Endodermal cell (in vitro differentiated cells): ENCODE measurements around the gene NDUFAF5. TPM values are rescaled to one million over a fixed set of nuclear protein-coding genes. Genes with fewer than 3 reads are reported as not detected.

Experiments used
- DNase-seq: peaks from one replicate; pipeline ENCODE4 v3.0.0-alpha.2; 2017
- H3K27ac ChIP-seq: 2 replicates; pipeline ENCODE4 v1.5.1; 2013; ENCODE audit warnings: mild to moderate bottlenecking, low read depth, low read length, moderate library complexity
- H3K27me3 ChIP-seq: 2 replicates; pipeline ENCODE4 v1.6.1; 2013; ENCODE audit warnings: mild to moderate bottlenecking, low read length, moderate library complexity; ENCODE audit not compliant: insufficient read depth, control insufficient read depth, poor library complexity, severe bottlenecking
- H3K36me3 ChIP-seq: 2 replicates; pipeline ENCODE4 v1.7.0; 2013; ENCODE audit warnings: mild to moderate bottlenecking, low read length, moderate library complexity; ENCODE audit not compliant: control insufficient read depth, insufficient read depth
- H3K4me1 ChIP-seq: one replicate; pipeline ENCODE4 v1.7.0; 2013; ENCODE audit warnings: low read length; ENCODE audit not compliant: control insufficient read depth, insufficient read depth
- H3K4me3 ChIP-seq: 2 replicates; pipeline ENCODE4 v1.5.1; 2013; ENCODE audit warnings: mild to moderate bottlenecking, low read length, moderate library complexity
- H3K9ac ChIP-seq: 2 replicates; pipeline ENCODE4 v1.6.1; 2013; ENCODE audit warnings: mild to moderate bottlenecking, low read length, moderate library complexity; ENCODE audit not compliant: poor library complexity, severe bottlenecking; ENCODE audit errors: extremely low read depth
- H3K9me3 ChIP-seq: 2 replicates; pipeline ENCODE4 v1.6.1; 2013; ENCODE audit warnings: mild to moderate bottlenecking, low read length, moderate library complexity; ENCODE audit not compliant: control insufficient read depth
- H3K27ac Mint-ChIP-seq: 2 replicates; pipeline ENCODE4 v1.8.0; 2020; ENCODE audit warnings: mixed read lengths
- H3K27me3 Mint-ChIP-seq: 2 replicates; pipeline ENCODE4 v1.8.0; 2021; ENCODE audit warnings: mild to moderate bottlenecking, mixed read lengths; ENCODE audit not compliant: insufficient read depth
- H3K36me3 Mint-ChIP-seq: 2 replicates; pipeline ENCODE4 v1.8.0; 2020; ENCODE audit warnings: low read depth, mixed read lengths
- H3K4me1 Mint-ChIP-seq: 2 replicates; pipeline ENCODE4 v1.8.0; 2020; ENCODE audit warnings: mixed read lengths
- H3K4me3 Mint-ChIP-seq: 2 replicates; pipeline ENCODE4 v1.8.0; 2020; ENCODE audit warnings: mild to moderate bottlenecking, moderate library complexity, mixed read lengths
- H3K9me3 Mint-ChIP-seq: 2 replicates; pipeline ENCODE4 v1.8.0; 2020; ENCODE audit warnings: mild to moderate bottlenecking, mixed read lengths
- WGBS, 2 experiments: methylation state at CpG; one replicate each; pipeline versions ENCODE4 v1.1.5 to v1.1.7; 2013; ENCODE audit warnings: missing lambda C conversion rate in 2 of 2, mixed read lengths in 1 of 2; ENCODE audit not compliant: insufficient coverage in 1 of 2, insufficient read length in 1 of 2; 5-methylcytosine and 5-hydroxymethylcytosine counted together
- total RNA-seq, 2 donors: library from RNA; stranded (reverse); fragmentation: NEBNext Ultra II Directional in 1 of 2; extraction: Animal tissue kit (Norgen Biotek cat#: 25700) in 1 of 2; gene quantifications; 2 replicates in 1 of 2; 3 replicates in 1 of 2; pipeline ENCODE4 v1.2.1, GENCODE V29; 2021
- TF ChIP-seq, protein P1 (sequence below): fragments of 200-600 bp; sonication (generic); conservative IDR thresholded peaks from 2 replicates; pipeline ENCODE4 v1.5.0; 2021; ENCODE audit warnings: antibody characterized with exemption, mild to moderate bottlenecking

Gene NDUFAF5
- total RNA-seq, 2 donors from 2014 or later = 32.9 to 33.5 TPM

DNA sequence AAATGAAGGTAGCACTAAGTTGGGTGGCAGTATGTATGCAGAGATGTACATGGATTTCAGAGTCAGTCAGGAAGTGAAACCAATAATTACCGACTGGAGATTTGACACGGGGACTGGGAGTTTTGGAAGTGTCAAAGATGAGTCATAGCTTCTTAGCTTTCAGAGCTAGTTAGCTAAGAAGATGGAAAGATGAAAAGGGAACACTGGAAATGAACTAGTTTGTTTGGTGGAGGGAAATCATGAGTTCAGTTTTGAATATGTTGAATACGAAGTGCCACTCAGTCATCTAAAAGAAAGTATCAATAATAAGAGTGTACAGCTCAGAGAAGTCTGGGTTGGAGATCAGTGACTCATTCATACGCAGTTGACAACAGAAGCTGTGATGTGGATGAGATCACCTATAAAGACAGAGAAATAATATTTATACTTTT is 7.6 kb upstream of the NDUFAF5 start:
- H3K27me3 Mint-ChIP-seq = no peaks in the 10 kb centered on the region
- H3K27ac Mint-ChIP-seq = no peak overlapping the region
- DNase-seq = no peak
- TF ChIP-seq, protein P1, sequence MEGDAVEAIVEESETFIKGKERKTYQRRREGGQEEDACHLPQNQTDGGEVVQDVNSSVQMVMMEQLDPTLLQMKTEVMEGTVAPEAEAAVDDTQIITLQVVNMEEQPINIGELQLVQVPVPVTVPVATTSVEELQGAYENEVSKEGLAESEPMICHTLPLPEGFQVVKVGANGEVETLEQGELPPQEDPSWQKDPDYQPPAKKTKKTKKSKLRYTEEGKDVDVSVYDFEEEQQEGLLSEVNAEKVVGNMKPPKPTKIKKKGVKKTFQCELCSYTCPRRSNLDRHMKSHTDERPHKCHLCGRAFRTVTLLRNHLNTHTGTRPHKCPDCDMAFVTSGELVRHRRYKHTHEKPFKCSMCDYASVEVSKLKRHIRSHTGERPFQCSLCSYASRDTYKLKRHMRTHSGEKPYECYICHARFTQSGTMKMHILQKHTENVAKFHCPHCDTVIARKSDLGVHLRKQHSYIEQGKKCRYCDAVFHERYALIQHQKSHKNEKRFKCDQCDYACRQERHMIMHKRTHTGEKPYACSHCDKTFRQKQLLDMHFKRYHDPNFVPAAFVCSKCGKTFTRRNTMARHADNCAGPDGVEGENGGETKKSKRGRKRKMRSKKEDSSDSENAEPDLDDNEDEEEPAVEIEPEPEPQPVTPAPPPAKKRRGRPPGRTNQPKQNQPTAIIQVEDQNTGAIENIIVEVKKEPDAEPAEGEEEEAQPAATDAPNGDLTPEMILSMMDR = no peak
- H3K27me3 ChIP-seq = no peaks in the 10 kb centered on the region
- H3K4me3 ChIP-seq = no peak overlapping the region
- no peak overlapping the region for H3K9ac ChIP-seq
- no peak overlapping the region for H3K4me3 Mint-ChIP-seq
- H3K4me1 Mint-ChIP-seq = no peaks in the 10 kb centered on the region
- H3K4me1 ChIP-seq = no peaks in the 10 kb centered on the region
- no peaks in the 10 kb centered on the region for H3K9me3 ChIP-seq
- no peak overlapping the region for H3K27ac ChIP-seq
- peaks cover 90% of the 10 kb centered on the region for H3K36me3 ChIP-seq
- peaks cover 63% of the 10 kb centered on the region for H3K36me3 Mint-ChIP-seq
- 91 to 96% methylated on average over 2 to 4 of the region's 4 CpGs for WGBS, 2 experiments
- no peaks in the 10 kb centered on the region for H3K9me3 Mint-ChIP-seq

DNA sequence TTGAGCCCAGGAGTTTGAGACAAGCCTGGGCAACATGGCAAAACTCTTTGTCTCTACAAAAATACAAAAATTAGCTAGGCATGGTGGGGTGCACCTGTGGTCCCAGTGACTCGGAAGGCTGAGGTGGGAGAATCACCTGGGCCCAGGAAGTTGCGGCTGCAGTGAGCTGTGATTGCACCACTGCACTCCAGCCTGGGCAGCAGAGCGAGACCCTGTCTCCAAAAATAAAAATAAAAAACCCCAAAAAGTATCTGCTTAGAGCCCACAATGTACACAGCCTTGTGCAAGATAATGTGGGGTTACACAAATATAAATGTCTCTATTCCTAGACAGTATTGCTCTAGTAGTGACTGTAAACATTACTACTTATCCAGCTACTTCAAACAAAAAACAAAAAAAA is 6.0 kb upstream of the NDUFAF5 start:
- WGBS, 2 experiments = 90 to 96% methylated on average over 2 to 3 of the region's 3 CpGs
- TF ChIP-seq, protein P1 = no peak

DNA sequence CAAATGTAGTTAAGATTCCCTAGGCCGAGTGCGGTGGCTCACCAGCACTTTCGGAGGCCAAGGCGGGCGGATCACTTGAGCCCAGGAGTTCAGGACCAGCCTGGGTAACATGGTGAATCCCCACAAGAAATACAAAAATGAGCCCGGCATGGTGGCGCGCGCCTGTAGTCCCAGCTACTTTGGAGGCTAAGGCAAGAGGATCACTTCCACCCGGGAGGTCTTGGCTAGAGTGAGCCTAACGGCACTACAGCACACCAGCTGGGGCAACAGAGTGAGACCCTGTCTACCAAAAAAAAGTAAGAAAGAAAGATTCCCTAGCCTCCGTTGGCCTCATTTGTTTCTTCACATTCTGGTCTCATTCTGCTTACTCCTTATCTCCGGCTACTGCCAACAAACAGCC is 1.3 kb upstream of the NDUFAF5 start:
- Histone ChIP-seq H3K27ac (no peak overlapping the region), H3K27me3 (no peaks in the 10 kb centered on the region), H3K4me3 (peak overlapping the region; percentile 100), H3K9ac (no peak overlapping the region), H3K4me1 (no peaks in the 10 kb centered on the region), H3K36me3 (peaks cover 48% of the 10 kb centered on the region), H3K9me3 (no peaks in the 10 kb centered on the region)
- no peak for DNase-seq
- Mint-ChIP-seq H3K4me1 (peaks cover 17% of the 10 kb centered on the region), H3K4me3 (peak overlapping the region; percentile 89), H3K36me3 (peaks cover 36% of the 10 kb centered on the region), H3K27me3 (no peaks in the 10 kb centered on the region), H3K27ac (no peak overlapping the region), H3K9me3 (no peaks in the 10 kb centered on the region)
- WGBS, 2 experiments = 92 to 99% methylated on average over 8 to 13 of the region's 13 CpGs
- TF ChIP-seq, protein P1 = no peak

More for the DNA sequence above, 6.0 kb upstream of the NDUFAF5 start:
- Histone ChIP-seq H3K27ac (no peak overlapping the region), H3K4me3 (no peak overlapping the region), H3K9ac (no peak overlapping the region), H3K4me1 (no peaks in the 10 kb centered on the region), H3K9me3 (no peaks in the 10 kb centered on the region), H3K36me3 (peaks cover 85% of the 10 kb centered on the region), H3K27me3 (no peaks in the 10 kb centered on the region)
- H3K4me3 Mint-ChIP-seq = no peak overlapping the region
- H3K27me3 Mint-ChIP-seq = no peaks in the 10 kb centered on the region
- no peaks in the 10 kb centered on the region for H3K9me3 Mint-ChIP-seq
- H3K4me1 Mint-ChIP-seq = no peaks in the 10 kb centered on the region
- peaks cover 62% of the 10 kb centered on the region for H3K36me3 Mint-ChIP-seq
- no peak overlapping the region for H3K27ac Mint-ChIP-seq
- no peak for DNase-seq
